HG03066 (cell line): ENCODE measurements around the gene EAPP.
"Not testable (repeated sequence)": the region's sequence is repeated elsewhere in the genome, so short reads cannot be mapped to it uniquely, and the experiment has no call there.

Experiments
- ATAC-seq: cut with Tn5 transposase; IDR thresholded peaks from one replicate; pipeline ENCODE4 v1.9.1; 2021; ENCODE audit warnings: low read depth; ENCODE audit not compliant: unreplicated experiment

Gene EAPP

GRCh38 chr14:34489324-34489723, 50.2 kb downstream of the EAPP start:
- no peak for ATAC-seq

- ATAC-seq: no peak
These were observed 51.0 kb downstream of the EAPP start for GRCh38 chr14:34488528-34488927.

GRCh38 chr14:34484726-34485125, 54.8 kb downstream of the EAPP start:
- ATAC-seq: no peak

GRCh38 chr14:34482463-34482862, 57.0 kb downstream of the EAPP start:
- ATAC-seq: no peak

- no peak for ATAC-seq
These were observed 59.8 kb downstream of the EAPP start for GRCh38 chr14:34479694-34480093.

GRCh38 chr14:34478261-34478660, 61.2 kb downstream of the EAPP start:
- no peak for ATAC-seq

- not testable (repeated sequence) for ATAC-seq
These were observed 63.5 kb downstream of the EAPP start for GRCh38 chr14:34476036-34476435.

GRCh38 chr14:34475163-34475562, 64.3 kb downstream of the EAPP start:
- no peak for ATAC-seq

GRCh38 chr14:34474187-34474679, 65.3 kb downstream of the EAPP start:
- ATAC-seq: no peak

- no peak for ATAC-seq
These were observed 66.7 kb downstream of the EAPP start for GRCh38 chr14:34472706-34473279.

DNA sequence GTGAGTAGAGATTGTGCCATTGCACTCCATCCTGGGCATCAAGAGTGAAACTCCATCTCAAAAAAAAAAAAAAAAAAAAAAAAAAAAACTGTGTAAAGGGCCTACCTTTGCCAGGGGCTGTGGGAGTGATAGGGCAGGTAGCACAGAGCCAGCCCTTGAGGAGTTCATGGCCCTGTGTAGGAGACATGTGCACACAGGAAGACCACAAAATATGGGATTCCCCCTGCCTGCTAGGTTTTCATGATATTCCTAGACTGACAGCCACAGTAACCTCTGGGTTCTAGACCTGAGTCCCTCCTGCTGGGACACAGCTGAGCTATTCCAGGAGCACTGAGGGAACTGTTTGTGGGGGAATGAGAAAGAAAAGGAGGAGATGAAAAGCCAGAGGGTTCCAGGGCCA, 69.2 kb downstream of the EAPP start:
- ATAC-seq: no peak

DNA sequence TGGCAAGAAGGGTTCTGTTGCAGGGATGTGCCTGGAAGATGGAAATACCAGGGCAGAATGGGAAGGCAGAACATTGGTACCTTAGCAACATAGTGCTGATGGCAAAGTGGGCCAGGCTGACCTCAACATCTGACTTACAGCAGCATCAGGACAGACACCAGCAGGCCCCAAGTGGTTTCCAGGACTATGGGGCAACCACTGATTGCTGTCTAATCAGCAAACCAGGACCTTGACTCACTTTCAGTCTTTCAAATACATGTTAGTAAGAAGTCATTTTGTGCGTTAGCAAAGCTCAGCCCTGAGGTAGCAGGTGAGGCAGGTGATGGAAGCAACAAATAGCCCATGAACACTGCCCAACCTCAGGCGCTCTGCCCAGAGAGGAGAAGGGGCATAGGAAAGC, 72.8 kb downstream of the EAPP start:
- no peak for ATAC-seq
